Renal cortical epithelial cell (primary cell): ENCODE results near the gene SCNN1A. TPM values are rescaled to one million over a fixed set of nuclear protein-coding genes. Genes with fewer than 3 reads are reported as not detected.

Experiments
- DNase-seq: peaks from one replicate; pipeline ENCODE4 v3.0.0-alpha.2; 2011; ENCODE audit warnings: low read depth
- total RNA-seq: library from RNA; depleted of rRNA; stranded (reverse); fragments of >200 nt; gene quantifications from 2 replicates; pipeline ENCODE4 v1.2.3, GENCODE V29; 2014

Gene SCNN1A
- total RNA-seq, 1 donor from 2014 or later, result 243 TPM

DNA sequence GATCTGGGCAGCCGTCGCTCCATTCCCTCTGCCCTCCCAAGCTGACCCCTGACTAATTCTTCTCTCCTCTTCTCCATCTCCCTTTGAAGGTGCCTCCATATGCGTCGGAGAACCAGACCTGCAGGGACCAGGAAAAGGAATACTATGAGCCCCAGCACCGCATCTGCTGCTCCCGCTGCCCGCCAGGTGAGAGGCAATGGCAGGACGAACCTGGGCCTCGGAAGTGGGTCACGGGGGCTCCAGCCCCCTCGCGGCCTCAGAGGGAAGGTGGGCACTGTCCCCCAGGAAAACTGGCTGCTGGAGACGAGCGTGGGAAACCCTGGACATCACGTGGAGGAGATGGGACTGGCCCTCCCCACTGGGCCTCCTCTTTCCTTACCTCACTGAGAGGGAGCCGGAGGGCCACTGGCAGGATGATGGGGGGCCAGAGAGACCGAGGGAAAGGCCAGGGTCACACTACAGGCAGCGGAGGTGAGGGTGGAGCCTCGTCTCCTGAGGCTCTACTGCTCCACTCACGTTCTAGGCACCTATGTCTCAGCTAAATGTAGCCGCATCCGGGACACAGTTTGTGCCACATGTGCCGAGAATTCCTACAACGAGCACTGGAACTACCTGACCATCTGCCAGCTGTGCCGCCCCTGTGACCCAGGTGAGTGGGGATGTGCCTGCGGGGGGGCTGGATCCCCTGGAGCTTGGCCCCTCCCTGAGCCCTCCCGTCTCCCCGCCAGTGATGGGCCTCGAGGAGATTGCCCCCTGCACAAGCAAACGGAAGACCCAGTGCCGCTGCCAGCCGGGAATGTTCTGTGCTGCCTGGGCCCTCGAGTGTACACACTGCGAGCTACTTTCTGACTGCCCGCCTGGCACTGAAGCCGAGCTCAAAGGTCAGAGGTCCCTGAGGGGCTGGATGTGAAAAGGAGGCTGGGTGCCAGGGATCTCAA lies 9.4 kb upstream of the SCNN1A start:
- DNase-seq, result no peak

DNA sequence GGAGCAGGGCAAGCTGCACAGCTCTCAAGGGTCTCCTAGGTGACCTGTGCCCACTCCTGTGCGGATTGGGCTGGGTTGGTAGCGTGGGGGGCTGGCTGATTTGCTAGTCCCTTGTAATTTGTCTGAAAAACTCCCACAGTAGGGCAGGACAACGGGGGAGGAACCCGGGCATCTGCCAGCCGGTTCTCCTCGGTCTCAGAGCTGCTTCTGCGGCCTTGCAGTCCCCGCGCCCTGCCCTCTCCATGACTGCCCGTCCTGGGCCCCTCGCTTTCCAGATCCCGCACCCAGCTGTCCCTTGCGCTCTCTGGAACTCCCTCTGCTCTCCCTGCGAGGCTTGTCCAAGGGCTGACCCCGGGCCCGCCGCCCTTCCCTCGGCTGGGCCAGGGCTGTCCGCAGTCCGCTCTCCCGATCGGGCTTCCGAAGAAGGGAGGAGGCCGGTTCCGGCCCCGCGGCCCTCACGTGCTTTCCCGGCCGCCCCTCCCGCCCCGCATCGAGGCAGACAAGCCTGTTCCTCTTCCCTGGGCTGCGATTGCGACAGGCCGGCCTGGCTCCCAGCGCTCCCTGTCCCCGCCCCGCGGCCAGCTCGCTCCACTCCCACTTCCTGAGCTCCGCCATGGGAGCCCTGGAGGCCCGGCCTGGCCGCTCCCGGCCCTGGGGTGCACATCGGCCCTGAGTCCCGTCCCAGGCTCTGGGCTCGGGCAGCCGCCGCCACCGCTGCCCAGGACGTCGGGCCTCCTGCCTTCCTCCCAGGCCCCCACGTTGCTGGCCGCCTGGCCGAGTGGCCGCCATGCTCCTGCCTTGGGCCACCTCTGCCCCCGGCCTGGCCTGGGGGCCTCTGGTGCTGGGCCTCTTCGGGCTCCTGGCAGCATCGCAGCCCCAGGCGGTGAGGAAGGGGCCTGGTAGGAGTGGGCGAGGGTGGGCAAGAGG lies 8.5 kb upstream of the SCNN1A start, which contains the start of gene LTBR:
LTBR (plus strand) TSS at position 591 of the 927 bp plus-strand sequence; CDS start at position 788, 197 bp downstream.
- DNase-seq, result peak; percentile 67

DNA sequence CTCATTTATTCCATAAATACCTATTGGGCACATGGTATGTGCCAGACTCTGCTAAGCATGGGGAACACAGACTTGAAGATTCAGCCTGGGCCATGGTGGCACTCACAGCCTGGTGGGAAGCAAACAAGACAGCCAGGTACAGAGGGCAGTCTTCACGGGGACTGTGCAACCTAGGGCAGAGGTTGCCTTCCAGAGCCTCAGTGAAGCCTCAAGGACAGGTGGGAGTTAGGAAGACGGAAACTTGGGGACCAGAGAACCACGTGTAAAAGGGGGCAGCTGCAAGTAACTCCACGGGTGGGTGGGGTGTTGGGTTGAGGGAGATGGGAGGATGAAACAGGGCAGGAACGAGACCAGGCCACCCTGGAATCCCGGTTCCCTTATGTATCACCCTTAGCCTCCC lies 7.6 kb upstream of the SCNN1A start:
- DNase-seq, result no peak

DNA sequence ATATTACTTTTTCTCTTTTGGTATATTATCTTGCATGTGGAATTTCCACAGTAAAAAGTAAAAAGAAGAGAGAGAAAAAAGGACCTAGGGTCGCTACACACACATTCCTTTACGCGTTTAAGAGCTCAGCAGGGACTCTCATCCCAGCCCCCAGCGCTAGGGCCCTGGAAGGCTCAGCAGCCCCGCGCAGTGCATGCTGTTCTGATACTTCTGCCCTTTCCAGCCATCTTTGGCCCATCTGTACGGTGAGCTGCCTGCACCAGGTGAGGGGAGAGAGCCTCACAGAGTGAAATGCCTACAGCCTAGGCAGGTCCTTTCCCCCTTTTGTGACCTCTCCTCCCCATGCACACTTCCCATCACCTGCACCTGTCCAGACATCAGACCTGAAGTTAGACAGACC lies 7.0 kb upstream of the SCNN1A start:
- DNase-seq, result no peak

DNA sequence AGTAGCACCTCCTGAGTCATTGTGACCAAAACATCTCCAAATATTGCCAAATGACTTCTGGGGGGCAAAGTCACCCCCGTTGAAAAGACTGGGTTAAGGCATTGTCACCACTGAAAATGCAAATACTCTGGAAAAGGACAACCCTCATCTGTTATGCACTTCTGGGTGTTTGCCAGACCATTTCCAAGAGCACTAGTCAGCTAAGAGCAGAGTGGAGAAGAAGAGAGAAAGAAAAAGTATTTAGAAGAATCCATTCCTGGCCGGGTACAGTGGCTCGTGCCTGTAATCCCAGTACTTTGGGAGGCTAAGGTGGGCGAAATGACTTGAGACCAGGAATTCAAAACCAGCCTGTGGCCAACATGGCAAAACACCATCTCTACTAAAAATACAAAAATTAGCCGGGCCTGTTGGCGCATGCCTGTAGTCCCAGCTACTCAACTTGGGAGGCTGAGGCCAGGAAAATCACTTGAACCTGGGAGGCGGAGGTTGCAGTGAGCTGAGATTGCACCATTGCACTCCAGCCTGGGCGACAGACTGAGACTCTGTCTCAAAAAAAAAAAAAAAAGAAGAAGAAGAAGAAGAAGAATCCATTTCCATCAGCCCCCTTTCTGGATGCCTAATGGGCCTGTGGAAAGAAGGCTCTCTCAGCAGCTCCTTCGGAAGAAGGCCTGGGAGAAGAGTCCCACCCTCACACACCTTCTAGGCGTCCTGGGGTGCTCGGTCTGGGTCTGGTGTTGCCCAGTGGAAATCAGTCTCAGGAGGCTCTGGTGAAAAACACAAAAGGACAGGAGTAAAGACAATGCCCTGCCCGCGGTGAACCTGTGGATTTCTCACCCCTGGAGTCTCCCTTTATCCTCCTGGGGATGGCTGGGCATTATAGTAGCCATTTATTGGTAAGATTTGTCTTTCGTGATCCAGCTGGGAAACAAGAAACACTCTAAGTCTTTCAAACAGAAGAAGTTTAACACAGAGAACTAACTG lies 5.1 kb upstream of the SCNN1A start:
- DNase-seq, result no peak

DNA sequence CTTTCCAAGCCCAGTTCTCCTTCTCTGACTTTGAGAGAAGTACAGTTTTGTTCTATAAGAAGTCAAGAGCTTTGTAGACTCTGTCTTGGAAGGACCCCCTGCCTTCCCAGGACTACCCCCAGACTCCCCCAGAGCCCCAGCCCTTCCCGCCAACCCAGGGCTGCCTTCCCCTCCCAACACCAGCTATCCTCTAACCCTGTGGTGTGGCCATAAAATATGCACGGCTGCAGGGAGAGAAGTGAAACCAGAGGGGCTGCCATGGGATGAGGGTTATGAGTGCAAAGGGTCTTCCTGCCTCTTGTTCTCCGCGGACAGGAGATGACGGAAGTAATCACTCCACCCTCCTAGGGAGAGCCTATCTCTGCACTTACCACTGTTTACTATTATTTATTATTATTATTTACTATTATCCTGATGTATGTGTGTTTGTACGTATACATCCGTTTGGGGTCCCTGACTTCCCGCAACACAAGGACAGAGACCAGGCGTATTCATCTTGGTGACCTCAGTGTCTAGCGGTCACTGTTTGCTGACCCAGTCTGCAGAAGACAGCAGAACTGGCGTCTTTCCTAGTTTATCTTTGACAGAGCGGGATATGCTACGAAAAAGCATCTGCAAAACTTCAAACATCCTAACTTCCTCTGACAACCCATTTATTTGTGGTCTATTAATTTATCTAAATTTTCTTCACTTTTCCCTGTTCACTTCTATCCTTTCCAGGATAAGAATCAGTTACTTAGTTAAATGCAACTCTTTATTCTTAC lies 3.5 kb upstream of the SCNN1A start:
- DNase-seq, result no peak

DNA sequence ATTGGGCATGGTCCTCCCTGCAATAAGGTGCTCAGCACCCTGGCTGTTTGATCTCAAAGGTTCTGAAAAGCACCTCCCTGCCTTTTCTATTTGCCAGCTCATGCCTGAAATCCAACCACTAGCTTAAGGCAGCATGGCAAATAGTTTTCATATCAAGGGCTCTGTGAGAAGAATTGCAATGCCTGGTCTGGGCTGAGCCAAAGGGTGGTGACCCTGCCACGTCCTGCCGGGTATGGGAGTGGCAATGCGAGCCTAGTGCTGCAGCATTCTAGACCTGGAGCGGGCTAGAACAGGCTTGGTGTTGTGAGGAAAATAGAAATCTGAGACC lies 2.3 kb upstream of the SCNN1A start:
- peak; percentile 95 for DNase-seq

DNA sequence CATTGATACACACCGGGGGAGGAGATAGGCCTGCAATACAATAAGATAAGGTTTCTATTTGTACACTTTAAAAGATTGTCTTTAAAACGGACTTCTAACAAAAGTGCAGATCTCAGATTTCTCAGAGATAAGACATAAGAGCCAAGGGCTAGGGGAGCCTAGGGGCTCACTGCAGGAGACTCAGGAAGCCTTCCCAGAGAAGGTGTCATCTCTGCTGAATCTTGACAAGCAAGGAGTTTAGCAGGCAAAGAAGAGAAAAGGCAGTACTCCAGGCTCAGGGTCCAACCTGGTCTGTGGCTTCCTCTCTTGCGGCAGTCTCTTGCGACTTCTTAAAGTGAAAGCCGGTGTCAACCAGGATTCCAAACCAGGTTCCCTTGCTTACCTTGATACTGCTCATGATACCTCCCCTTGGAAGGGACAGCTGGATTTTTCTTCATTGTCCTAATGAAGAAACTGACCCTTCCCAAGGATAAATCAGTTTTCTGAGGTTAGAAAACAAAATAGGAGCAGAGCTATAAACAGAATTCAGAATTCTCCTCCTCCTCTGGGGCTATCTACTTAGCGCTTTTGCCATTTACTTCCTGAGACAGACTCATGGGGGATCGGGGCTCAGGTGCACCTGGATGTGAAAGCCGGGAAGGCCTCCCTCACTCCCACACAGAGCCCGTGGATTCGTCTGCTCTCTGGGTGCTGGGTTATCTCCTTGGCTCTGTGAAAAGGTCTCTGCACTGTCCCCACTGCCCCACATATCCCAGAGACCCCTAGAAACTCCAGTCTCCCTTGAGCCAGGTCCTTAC lies 1.7 kb upstream of the SCNN1A start:
- no peak for DNase-seq

DNA sequence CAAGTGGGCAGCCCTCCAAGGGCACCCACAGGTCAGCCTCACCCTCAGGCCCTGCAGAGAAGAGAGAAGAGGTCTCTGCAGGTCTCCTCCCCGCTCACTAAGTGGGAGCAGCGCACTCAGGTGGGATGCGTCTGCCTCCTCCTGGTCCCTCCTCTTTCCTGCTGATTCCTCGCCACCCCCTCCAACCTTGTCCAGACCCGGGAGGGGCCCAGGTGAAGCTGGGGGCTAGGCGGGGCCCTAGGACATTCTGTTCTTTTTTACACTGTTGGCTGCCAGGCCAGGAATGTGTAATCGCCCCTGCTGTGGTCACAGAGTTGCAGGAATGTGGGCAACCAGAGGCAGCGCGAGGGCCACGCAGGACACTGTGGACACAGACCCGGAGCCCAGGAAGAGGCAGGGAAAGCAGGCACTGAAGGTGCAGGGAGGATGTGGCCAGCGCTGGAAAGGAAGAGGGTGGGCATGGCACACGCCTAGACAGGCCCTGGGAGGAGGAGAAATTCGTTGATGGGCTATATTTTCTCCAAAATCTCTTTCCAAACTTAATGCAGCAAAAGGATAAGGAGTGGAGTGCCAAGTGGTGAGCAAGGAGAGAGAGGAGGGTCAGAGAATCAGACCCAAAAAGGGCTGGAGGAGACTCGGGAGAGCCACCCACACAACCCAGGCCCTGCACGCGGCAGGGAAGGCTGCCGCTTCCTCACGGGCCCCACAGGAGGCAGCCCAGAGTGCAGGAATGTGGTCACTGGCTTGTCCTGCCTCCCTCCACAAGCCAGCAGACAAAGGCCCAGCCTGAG lies 911 bp upstream of the SCNN1A start:
- peak; percentile 85 for DNase-seq

DNA sequence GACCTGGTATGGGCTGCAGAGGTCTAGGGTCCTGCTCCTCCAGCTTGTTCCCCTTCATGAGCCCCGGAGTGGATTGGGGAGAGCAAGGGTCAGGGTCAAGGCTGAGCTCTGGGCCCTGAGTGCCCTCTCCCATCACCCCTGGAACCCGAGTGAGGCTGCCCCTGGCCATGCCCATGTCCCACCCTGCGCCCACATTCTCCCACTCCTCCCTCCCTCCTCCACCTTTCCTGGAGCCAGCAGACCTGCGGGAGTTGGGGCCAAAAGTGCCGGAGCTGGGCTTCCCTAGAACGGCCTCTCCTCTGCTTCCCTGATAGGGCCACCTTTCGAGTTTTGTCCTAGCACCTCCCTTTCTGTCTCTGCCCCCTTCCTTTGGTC lies 590 bp downstream of the SCNN1A start:
- no peak for DNase-seq

DNA sequence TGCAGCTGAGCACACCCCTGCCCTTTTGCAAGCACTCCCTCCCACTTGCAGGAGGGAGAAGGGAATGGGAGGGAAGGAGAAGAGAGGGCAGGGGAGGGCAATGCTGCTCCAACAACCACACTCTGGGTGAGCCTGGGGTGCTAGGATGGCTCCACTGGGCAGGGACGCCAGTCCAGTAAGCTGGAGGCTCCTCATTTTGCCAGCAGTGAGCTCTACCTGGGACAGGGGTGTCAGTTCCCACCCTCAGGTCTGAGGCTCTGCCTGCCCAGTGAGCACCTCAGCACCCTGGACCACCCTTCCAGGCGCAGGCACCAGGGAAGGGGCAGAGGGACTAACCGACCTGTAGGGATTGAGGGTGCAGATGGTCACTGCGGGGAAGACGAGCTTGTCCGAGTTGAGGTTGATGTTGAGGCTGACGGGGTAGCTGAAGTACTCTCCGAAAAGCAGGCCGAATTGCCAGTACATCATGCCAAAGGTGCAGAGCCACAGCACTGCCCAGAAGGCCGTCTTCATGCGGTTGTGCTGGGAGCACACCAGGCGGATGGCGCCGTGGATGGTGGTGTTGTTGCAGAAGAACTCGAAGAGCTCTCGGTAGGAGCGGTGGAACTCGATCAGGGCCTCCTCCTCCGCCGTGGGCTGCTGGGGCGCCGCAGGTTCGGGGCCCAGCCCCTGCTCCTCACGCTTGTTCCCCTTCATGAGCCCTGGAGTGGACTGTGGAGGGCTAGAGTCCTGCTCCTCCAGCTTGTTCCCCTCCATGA lies 1.2 kb downstream of the SCNN1A start:
- DNase-seq, result no peak

DNA sequence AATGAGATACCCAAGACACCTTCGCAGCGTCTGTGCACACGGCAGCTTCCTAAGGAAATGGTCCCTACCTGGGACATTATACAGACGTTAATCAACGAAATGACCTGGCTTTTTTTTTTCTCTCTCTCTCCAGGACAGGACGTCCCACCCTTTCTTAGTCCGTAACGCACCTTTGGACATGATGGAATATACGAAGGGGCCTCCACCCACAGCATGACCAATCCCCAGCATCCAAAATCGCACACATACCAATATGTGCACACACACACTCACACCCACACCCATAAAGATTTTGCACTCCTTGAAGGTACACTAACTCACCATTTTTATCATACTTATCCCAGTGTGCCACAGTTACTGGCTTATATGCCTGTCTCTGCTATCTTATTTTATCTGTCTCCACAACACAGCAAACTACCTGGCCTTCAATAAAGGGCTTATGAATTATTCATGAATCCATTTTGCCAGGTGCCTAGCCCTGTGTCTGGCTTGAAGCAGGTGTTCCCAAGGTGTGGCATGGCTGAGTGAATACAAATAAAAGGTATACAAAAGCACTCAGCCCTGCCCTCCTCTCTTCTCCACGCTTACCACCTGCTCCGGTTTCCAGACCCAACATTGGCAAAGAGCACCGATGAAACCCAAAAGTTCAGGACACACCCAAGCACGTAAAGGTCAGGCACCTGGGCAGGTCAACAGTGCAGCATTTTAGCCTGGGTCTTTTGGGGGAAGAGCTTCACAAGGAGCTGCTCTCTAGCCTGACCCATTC lies 2.2 kb downstream of the SCNN1A start:
- no peak for DNase-seq

DNA sequence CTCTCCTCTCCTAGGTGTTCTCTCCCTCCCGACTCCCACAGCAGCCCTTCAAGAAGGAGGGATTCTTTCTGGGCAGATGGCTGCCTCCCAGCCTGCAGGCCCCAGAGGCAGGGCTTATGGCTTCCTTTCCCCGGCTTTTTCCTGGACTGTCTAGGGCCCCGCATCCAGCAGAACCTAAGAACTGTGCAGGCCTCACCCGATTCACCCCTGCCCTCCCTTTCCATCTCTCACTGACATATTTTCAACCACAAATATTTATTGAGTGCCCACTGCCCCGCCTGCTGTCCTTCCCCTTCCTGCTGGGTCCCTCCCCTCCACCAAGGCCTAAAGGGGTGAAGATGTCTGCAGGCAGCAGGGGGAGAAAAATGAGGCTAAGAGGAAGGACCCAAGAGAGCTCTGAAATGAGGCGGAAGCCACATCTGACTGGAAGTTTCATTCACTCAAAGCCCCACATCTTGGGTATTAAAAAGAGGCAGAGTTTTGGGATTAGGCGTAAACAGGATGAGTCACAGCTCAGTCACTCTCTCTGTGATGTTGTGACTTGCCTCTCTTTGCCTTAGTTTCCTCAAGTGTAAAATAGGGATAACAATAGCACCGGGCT lies 2.9 kb downstream of the SCNN1A start:
- DNase-seq, result peak; percentile 82

DNA sequence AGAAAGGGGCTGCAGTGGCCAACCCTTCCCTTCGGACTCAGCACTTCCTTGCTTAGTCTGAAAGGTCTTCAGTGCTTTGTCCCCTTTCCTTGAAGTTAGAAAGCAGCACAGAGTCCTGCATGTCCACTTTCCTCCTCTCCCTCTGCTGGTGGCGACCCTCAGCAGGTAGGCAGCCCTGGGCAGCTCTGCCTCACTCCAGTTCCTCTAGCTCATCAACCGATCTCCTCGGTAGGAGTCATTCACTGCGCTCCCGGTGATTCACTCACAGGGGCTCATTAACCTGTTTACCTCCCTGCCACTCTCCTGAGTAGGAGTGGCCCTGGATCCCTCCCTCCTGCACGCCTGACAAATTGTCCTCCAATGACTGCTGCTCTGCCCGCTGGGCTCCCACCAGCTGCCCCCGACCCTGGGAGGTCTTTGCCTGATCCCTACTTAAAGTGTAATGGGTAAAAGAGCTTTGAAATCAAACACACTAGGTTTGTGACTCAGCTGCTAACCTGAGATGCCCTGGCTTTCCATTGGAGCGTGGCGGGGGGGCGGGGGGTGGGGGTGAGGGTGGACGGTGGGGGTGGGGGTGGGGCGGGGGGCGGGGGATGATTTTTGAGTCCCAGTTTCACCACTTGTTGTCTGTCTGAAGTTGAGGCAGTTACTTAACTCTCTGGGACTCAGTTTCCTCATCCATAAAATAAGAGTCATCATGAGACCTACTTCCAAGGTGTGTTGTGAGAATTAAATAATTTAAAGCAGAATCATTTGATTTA lies 4.2 kb downstream of the SCNN1A start:
- peak; percentile 99 for DNase-seq

DNA sequence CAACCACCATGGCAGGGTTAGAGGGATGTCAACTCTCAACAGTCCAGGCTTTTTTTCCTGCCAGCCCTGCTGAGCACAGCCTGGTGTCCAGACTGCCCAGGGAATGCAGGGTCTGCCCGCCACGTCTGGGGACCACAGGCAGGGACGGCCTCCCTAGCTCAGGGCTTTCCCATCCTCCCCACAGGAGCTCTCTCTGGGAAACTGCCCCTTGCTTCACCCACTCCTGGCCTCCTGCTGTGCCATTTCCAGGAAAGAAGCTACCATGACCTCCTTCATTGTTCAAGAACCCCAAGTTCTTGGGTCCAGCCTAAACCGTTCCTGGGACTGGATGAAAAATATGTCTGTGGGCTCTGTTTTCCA lies 4.8 kb downstream of the SCNN1A start:
- peak; percentile 68 for DNase-seq

DNA sequence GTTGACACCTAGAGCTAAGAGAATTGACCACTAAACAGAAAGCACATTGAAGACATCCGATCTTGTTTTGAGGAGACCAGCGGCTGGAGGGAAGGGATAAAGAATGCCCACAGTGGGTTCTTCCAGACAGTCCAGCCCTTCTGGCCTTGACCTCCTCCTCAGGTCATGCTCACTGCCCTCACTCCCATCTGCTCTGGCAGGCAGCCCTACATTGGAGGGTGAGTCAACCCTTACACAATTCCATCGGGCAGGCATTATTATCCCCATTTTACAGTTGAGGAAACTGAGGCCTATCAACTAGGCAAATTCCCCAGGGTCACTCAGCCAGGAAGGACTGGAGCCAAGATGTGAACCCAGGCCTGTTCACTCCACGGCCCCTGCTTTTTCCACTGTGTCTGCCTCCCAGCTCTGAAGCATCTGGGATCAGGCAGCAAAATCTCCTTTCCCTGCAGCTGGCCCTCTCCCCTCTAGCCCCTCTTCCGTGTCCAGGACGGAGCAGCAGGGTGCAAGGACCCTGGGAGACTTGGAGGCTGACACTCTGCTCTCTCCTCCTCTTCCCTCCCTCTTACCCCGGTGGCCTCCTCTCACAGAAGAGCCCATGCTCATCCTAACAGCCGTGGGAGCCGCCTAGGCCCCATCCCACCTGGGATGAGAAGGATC lies 5.3 kb downstream of the SCNN1A start:
- peak; percentile 41 for DNase-seq
